H1 (cell line): ENCODE data around the gene CENPO. TPM values are rescaled to one million over a fixed set of nuclear protein-coding genes. Genes with fewer than 3 reads are reported as not detected.

Experiments
- CTCF ChIA-PET: fragments of 300-600 bp; sonication (Branson Sonifier 250); formaldehyde crosslinking; loops from one replicate; lab custom pipeline; 2021; ENCODE audit not compliant: partially characterized antibody; lab: Charles Lee
- POLR2A ChIA-PET: fragments of 300-600 bp; sonication (Branson Sonifier 250); formaldehyde crosslinking; loops from one replicate; lab custom pipeline; 2021; ENCODE audit warnings: inconsistent platforms; ENCODE audit not compliant: partially characterized antibody; lab: Charles Lee
- DNase-seq, 2 experiments: peaks; one replicate each; pipeline versions ENCODE4 v3.0.0 to v3.0.0-alpha.2; 2010 to 2022; ENCODE audit warnings: low spot score in 2 of 2, low read depth in 1 of 2, mixed read lengths in 1 of 2
- FAIRE-seq: peaks from 2 replicates; lab custom pipeline; 2011; peaks lifted over from hg19 to GRCh38; lab: Jason Lieb, UNC
- H2AFZ ChIP-seq: 2 replicates; pipeline ENCODE4 v1.8.1; 2012; ENCODE audit warnings: low read length, inconsistent platforms
- H2AK5ac ChIP-seq: 2 replicates; pipeline ENCODE4 v1.6.1; 2013; ENCODE audit warnings: low read depth, low read length
- H2BK120ac ChIP-seq: replicated peaks from 2 replicates; pipeline ENCODE3; 2013; ENCODE audit warnings: low read depth, low read length, inconsistent platforms
- H2BK12ac ChIP-seq: 2 replicates; pipeline ENCODE4 v1.6.1; 2013; ENCODE audit warnings: low read depth, low read length
- H2BK15ac ChIP-seq: 2 replicates; pipeline ENCODE4 v1.6.1; 2013; ENCODE audit warnings: low read length
- H2BK20ac ChIP-seq: 2 replicates; pipeline ENCODE4 v1.6.1; 2013; ENCODE audit warnings: low read length
- H2BK5ac ChIP-seq: 2 replicates; pipeline ENCODE4 v1.6.1; 2013; ENCODE audit warnings: low read depth, low read length
- H3K14ac ChIP-seq: 2 replicates; pipeline ENCODE4 v1.6.1; 2013; ENCODE audit warnings: inconsistent platforms; ENCODE audit not compliant: insufficient read length
- H3K18ac ChIP-seq: 2 replicates; pipeline ENCODE4 v1.6.1; 2013; ENCODE audit warnings: low read length; ENCODE audit errors: extremely low read depth
- H3K23ac ChIP-seq: 2 replicates; pipeline ENCODE4 v1.6.1; 2013; ENCODE audit warnings: inconsistent platforms; ENCODE audit not compliant: insufficient read length
- H3K23me2 ChIP-seq: 2 replicates; pipeline ENCODE4 v1.6.1; 2013; ENCODE audit warnings: low read depth, low read length
- H3K27ac ChIP-seq: 2 replicates; pipeline ENCODE4 v1.6.1; 2011; ENCODE audit warnings: low read depth, low read length, inconsistent platforms
- H3K27me3 ChIP-seq, 4 experiments: replicated peaks in 1 of 4; 1 replicate in 1 of 4; 2 replicates in 3 of 4; pipeline versions ENCODE4 v1.6.1 to v1.8.1; 2011 to 2013; ENCODE audit warnings: low read length in 3 of 4, mild to moderate bottlenecking in 3 of 4, inconsistent platforms in 2 of 4, mixed read lengths in 2 of 4, moderate library complexity in 1 of 4; ENCODE audit not compliant: control insufficient read depth in 3 of 4, insufficient read depth in 3 of 4; ENCODE audit errors: extremely low read depth in 1 of 4
- H3K36me3 ChIP-seq, 4 experiments: 2 replicates each; pipeline versions ENCODE4 v1.6.1 to v1.8.1; 2011 to 2013; ENCODE audit warnings: mild to moderate bottlenecking in 4 of 4, low read length in 3 of 4, moderate library complexity in 2 of 4, control low read depth in 1 of 4, inconsistent platforms in 1 of 4; ENCODE audit not compliant: insufficient read depth in 4 of 4, control insufficient read depth in 2 of 4
- H3K4ac ChIP-seq: replicated peaks from 2 replicates; pipeline ENCODE3; 2013; ENCODE audit warnings: low read length, low read depth, mixed read lengths, inconsistent platforms; ENCODE audit not compliant: insufficient read length
- H3K4me1 ChIP-seq, 4 experiments: replicated peaks in 1 of 4; 1 replicate in 1 of 4; 2 replicates in 3 of 4; pipeline versions ENCODE4 v1.6.1 to v1.8.1; 2011 to 2013; ENCODE audit warnings: low read length in 3 of 4, inconsistent platforms in 2 of 4, mixed read lengths in 1 of 4; ENCODE audit not compliant: insufficient read depth in 4 of 4, control insufficient read depth in 3 of 4
- H3K4me2 ChIP-seq, 2 experiments: 2 replicates each; pipeline versions ENCODE4 v1.6.1 to v1.8.1; 2011 to 2013; ENCODE audit warnings: low read depth in 2 of 2, low read length in 2 of 2, control low read depth in 1 of 2, inconsistent platforms in 1 of 2, mild to moderate bottlenecking in 1 of 2; ENCODE audit not compliant: insufficient read depth in 1 of 2
- H3K4me3 ChIP-seq, 4 experiments: fragments of 200-600, 300-600 bp in 1 of 4; sonication (generic), shearing (Covaris generic), sonication (Bioruptor Twin) in 1 of 4; 2 replicates each; pipeline versions ENCODE4 v1.5.1 to v1.8.1; 2011 to 2016; ENCODE audit warnings: low read length in 4 of 4, low read depth in 3 of 4, control low read depth in 2 of 4, inconsistent platforms in 2 of 4, mild to moderate bottlenecking in 2 of 4, mixed read lengths in 1 of 4, moderate library complexity in 1 of 4; ENCODE audit not compliant: insufficient read depth in 2 of 4; ENCODE audit errors: extremely low read depth in 1 of 4
- H3K56ac ChIP-seq: replicated peaks from 2 replicates; pipeline ENCODE3; 2013; ENCODE audit warnings: low read depth, mild to moderate bottlenecking, mixed read lengths, low read length, inconsistent platforms; ENCODE audit not compliant: insufficient read length
- H3K79me1 ChIP-seq: 2 replicates; pipeline ENCODE4 v1.6.1; 2013; ENCODE audit warnings: low read depth, low read length, control low read depth
- H3K79me2 ChIP-seq, 2 experiments: 2 replicates each; pipeline versions ENCODE4 v1.6.1 to v1.8.1; 2012 to 2013; ENCODE audit warnings: low read length in 2 of 2, mild to moderate bottlenecking in 2 of 2, inconsistent platforms in 1 of 2; ENCODE audit not compliant: insufficient read depth in 2 of 2, control insufficient read depth in 1 of 2
- H3K9ac ChIP-seq, 4 experiments: replicated peaks in 1 of 4; 1 replicate in 1 of 4; 2 replicates in 3 of 4; pipeline versions ENCODE4 v1.6.1 to v1.8.1; 2011 to 2013; ENCODE audit warnings: low read depth in 3 of 4, low read length in 3 of 4, control low read depth in 2 of 4, mild to moderate bottlenecking in 2 of 4, moderate library complexity in 2 of 4, inconsistent platforms in 1 of 4; ENCODE audit errors: extremely low read depth in 1 of 4
- H3K9me3 ChIP-seq, 2 experiments: 2 replicates each; pipeline versions ENCODE4 v1.6.1 to v1.8.1; 2012 to 2013; ENCODE audit warnings: mild to moderate bottlenecking in 2 of 2, moderate library complexity in 2 of 2, control low read depth in 1 of 2, inconsistent platforms in 1 of 2, low read depth in 1 of 2, low read length in 1 of 2, mixed read lengths in 1 of 2; ENCODE audit not compliant: insufficient read depth in 2 of 2
- H4K20me1 ChIP-seq, 2 experiments: replicated peaks in 1 of 2; 2 replicates each; pipeline versions ENCODE3 to v1.8.1; 2011 to 2013; ENCODE audit warnings: inconsistent platforms in 2 of 2, low read length in 2 of 2, mild to moderate bottlenecking in 1 of 2; ENCODE audit not compliant: insufficient read depth in 2 of 2, control insufficient read depth in 1 of 2
- H4K5ac ChIP-seq: 2 replicates; pipeline ENCODE4 v1.6.1; 2013; ENCODE audit warnings: low read length, low read depth, mixed read lengths, inconsistent platforms; ENCODE audit not compliant: insufficient read length
- H4K8ac ChIP-seq: 2 replicates; pipeline ENCODE4 v1.8.0; 2013; ENCODE audit warnings: mild to moderate bottlenecking, moderate library complexity, low read length, inconsistent platforms; ENCODE audit not compliant: insufficient read depth; ENCODE audit errors: extremely low read depth
- H4K91ac ChIP-seq: replicated peaks from 2 replicates; pipeline ENCODE3; 2013; ENCODE audit warnings: low read length, mixed read lengths, inconsistent platforms; ENCODE audit not compliant: insufficient read length
- CHD2 ChIP-seq: IDR thresholded peaks from 2 replicates; pipeline ENCODE4 v1.6.1; 2012; ENCODE audit warnings: low read length, improper control_type of control experiment
- EP300 ChIP-seq, 2 experiments: IDR thresholded peaks; 1 replicate in 1 of 2; 2 replicates in 1 of 2; pipeline ENCODE4 v1.6.1; 2011 to 2012; ENCODE audit warnings: low read depth in 2 of 2, low read length in 2 of 2, mild to moderate bottlenecking in 2 of 2, borderline replicate concordance in 1 of 2, inconsistent platforms in 1 of 2, moderate library complexity in 1 of 2
- RAD21 ChIP-seq, 2 experiments: IDR thresholded peaks in 1 of 2; conservative IDR thresholded peaks in 1 of 2; 2 replicates each; pipeline ENCODE4 v1.6.1; 2011; ENCODE audit warnings: low read depth in 2 of 2, low read length in 2 of 2, improper control_type of control experiment in 1 of 2, inconsistent platforms in 1 of 2, mild to moderate bottlenecking in 1 of 2, moderate library complexity in 1 of 2
- SIRT6 ChIP-seq: IDR thresholded peaks from one replicate; pipeline ENCODE4 v1.7.1; 2012; ENCODE audit warnings: low read length, inconsistent platforms
- TAF1 ChIP-seq: IDR thresholded peaks from 2 replicates; pipeline ENCODE4 v1.6.1; 2011; ENCODE audit warnings: mild to moderate bottlenecking, low read depth, low read length
- TBP ChIP-seq: IDR thresholded peaks from 2 replicates; pipeline ENCODE4 v1.6.1; 2011; ENCODE audit warnings: low read depth, low read length, improper control_type of control experiment
- WGBS, 2 experiments: shearing (Covaris generic) in 1 of 2; methylation state at CpG; one replicate each; pipeline versions ENCODE4 v1.1.6 to v1.1.7; 2013 to 2015; ENCODE audit warnings: low lambda C conversion rate in 2 of 2, mixed read lengths in 2 of 2, inconsistent platforms in 1 of 2, low coverage in 1 of 2, missing lambda C conversion rate in 1 of 2; ENCODE audit not compliant: insufficient replicate concordance in 2 of 2, insufficient coverage in 1 of 2, insufficient read length in 1 of 2; ENCODE audit errors: extremely low coverage in 1 of 2, missing lambda C conversion rate in 1 of 2; 5-methylcytosine and 5-hydroxymethylcytosine counted together
- polyA plus RNA-seq, 7 experiments: library from polyadenylated mRNA; depleted of rRNA in 3 of 7; stranded (reverse) in 5 of 7; unstranded in 2 of 7; fragments of >200 nt in 5 of 7; fragments of 200-250 nt in 2 of 7; gene quantifications; 1 replicate in 5 of 7; 2 replicates in 1 of 7; 4 replicates in 1 of 7; pipeline versions ENCODE4 v1.2.1 to v1.2.3, GENCODE V29; 2011 to 2013; ENCODE audit warnings: missing spikeins in 2 of 7, mixed read lengths in 2 of 7
- total RNA-seq: library from RNA; stranded (reverse); fragmentation: NEBNext Ultra II Directional; extraction: Animal tissue kit (Norgen Biotek cat#: 25700); gene quantifications from 2 replicates; pipeline ENCODE4 v1.2.1, GENCODE V29; 2021
- TF ChIP-seq, protein P1 (sequence below): IDR thresholded peaks from 2 replicates; pipeline ENCODE4 v1.6.1; 2012; ENCODE audit warnings: inconsistent platforms
- TF ChIP-seq, protein P2 (sequence below): IDR thresholded peaks from 2 replicates; pipeline ENCODE4 v1.6.1; 2011; ENCODE audit warnings: low read length, improper control_type of control experiment

CENPO gene
- total and polyA plus RNA-seq, 2 of the 8 experiments (the other 6 are each of a cell fraction or from before 2014, with no cell fraction given) = 34.4 to 46.3 TPM

DNA sequence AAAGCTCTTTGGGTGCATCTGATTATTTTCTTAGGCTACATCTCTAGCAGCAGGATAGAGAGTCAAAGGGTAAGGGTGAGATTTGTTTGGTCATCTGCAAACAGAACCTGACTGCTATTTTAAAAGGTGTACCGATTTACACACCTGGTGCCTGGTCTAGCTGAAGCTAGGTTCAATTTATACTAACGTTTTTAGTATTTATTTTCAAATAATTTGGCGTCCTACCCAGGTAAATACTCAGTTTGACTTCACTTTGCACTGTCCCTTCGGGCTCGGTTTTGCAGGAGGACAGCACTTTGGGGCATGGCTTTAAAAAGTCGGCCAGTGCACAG is 717 bp upstream of the CENPO start:
- peak overlapping the region; percentile 87 for H3K4ac ChIP-seq
- no peak overlapping the region; the same call in 1 of the 2 replicates for H3K18ac ChIP-seq
- peaks cover 12% of the 10 kb centered on the region for H3K79me1 ChIP-seq
- DNase-seq = no peak
- H3K56ac ChIP-seq = peak overlapping the region; percentile 32
- H4K8ac ChIP-seq = peak overlapping the region; percentile 100; the same call in 1 of the 2 replicates
- H4K5ac ChIP-seq = peak overlapping the region; percentile 57
- H3K27ac ChIP-seq = peak overlapping the region; percentile 100
- peaks cover 0 to 7% (median 6%) of the 10 kb centered on the region in 4 experiments; a peak in 4 of 7 replicates for H3K4me1 ChIP-seq
- peaks cover 19 to 40% of the 10 kb centered on the region in 2 experiments for H3K79me2 ChIP-seq
- H2BK12ac ChIP-seq = peak overlapping the region; percentile 77; the same call in 1 of the 2 replicates
- H3K23ac ChIP-seq = no peak overlapping the region
- H3K23me2 ChIP-seq = peaks cover 8% of the 10 kb centered on the region; the same call in 1 of the 2 replicates
- TF ChIP-seq, protein P1, sequence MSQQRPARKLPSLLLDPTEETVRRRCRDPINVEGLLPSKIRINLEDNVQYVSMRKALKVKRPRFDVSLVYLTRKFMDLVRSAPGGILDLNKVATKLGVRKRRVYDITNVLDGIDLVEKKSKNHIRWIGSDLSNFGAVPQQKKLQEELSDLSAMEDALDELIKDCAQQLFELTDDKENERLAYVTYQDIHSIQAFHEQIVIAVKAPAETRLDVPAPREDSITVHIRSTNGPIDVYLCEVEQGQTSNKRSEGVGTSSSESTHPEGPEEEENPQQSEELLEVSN = no peak
- no peak for TF ChIP-seq TBP
- no peak for TF ChIP-seq RAD21 (IDR thresholded peaks at IDR 0.05 in 1 of 2, conservative IDR thresholded peaks at IDR 0.05 in 1 of 2; ENCODE audit: low read depth in 2 of 2, low read length in 2 of 2)
- no peak for TF ChIP-seq SIRT6
- no peak for TF ChIP-seq TAF1
- no peak for TF ChIP-seq EP300 (IDR thresholded peaks at IDR 0.05; ENCODE audit: borderline replicate concordance in 1 of 2, low read depth in 2 of 2, low read length in 2 of 2)
- TF ChIP-seq, protein P2, sequence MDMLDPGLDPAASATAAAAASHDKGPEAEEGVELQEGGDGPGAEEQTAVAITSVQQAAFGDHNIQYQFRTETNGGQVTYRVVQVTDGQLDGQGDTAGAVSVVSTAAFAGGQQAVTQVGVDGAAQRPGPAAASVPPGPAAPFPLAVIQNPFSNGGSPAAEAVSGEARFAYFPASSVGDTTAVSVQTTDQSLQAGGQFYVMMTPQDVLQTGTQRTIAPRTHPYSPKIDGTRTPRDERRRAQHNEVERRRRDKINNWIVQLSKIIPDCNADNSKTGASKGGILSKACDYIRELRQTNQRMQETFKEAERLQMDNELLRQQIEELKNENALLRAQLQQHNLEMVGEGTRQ = 0 out of 2 replicates have a peak, but pooled peaks have one; percentile 1
- no peak for TF ChIP-seq CHD2
- no peak overlapping the region for H2BK120ac ChIP-seq
- FAIRE-seq = no peak
- no peak overlapping the region for H3K14ac ChIP-seq
- peak overlapping the region; percentile 100 for H2BK5ac ChIP-seq
- no peak overlapping the region for H2BK20ac ChIP-seq
- H3K9me3 ChIP-seq = no peaks in the 10 kb centered on the region
- H3K27me3 ChIP-seq = no peaks in the 10 kb centered on the region
- peak overlapping the region; percentile 20 for H4K91ac ChIP-seq
- ChIA-PET CTCF (interaction anchor here (0.6 to 4.0 kb wide), 9 partner anchors 9 to 383 kb away, joined by 3 to 37 read pairs (median 4); no protein-coding TSS in a partner anchor), POLR2A (interaction anchor here (0.7 to 2.0 kb wide), 20 partner anchors 9 to 382 kb away, joined by 3 to 22 read pairs (median 4); no protein-coding TSS in a partner anchor)
- H2BK15ac ChIP-seq = no peak overlapping the region
- 6% methylated on average over 6 of the region's 6 CpGs; no CpG with 5 or more reads in 1 of the 2 experiments for WGBS, 2 experiments
- H3K4me2 ChIP-seq = peak overlapping the region; percentile 88 to 93
- H2AK5ac ChIP-seq = no peak overlapping the region
- H4K20me1 ChIP-seq = peaks cover 0 to 5% of the 10 kb centered on the region in 2 experiments
- peak overlapping the region; percentile 55 to 100 (median 90) for H3K9ac ChIP-seq
- H2AFZ ChIP-seq = no peak overlapping the region
- H3K4me3 ChIP-seq = peak overlapping the region; percentile 74 to 98 (median 86)
- H3K36me3 ChIP-seq = peaks cover 2 to 19% (median 5%) of the 10 kb centered on the region in 4 experiments; a peak in 5 of 8 replicates
